ENCODE data around the gene ANKRD52. TPM values are rescaled to one million over a fixed set of nuclear protein-coding genes. Genes with fewer than 3 reads are reported as not detected.

Gene ANKRD52
- total and polyA plus RNA-seq, 9 of the 15 experiments (the other 6 are each of a cell fraction or from before 2014, with no cell fraction given), result 0.52 to 46.8 (median 7.9) TPM

- TF ChIP-seq BCLAF1 (IDR thresholded peaks at IDR 0.05; ENCODE audit: borderline replicate concordance in 1 of 2, control insufficient read depth in 1 of 2, low read depth in 2 of 2, low read length in 1 of 2), result no peak
- no peak for TF ChIP-seq WHSC1 (IDR thresholded peaks at IDR 0.05; ENCODE audit: low read length)
- no peak for TF ChIP-seq ZNF165 (CRISPR knock-in tag; IDR thresholded peaks at IDR 0.05; ENCODE audit: borderline replicate concordance)
- no peak for TF ChIP-seq NR4A1 (CRISPR knock-in tag; IDR thresholded peaks at IDR 0.05)
- peak; percentile 86 for TF ChIP-seq NR4A1 (tag; IDR thresholded peaks at IDR 0.05)
- TF ChIP-seq SP1 (CRISPR knock-in tag; IDR thresholded peaks at IDR 0.05), result peak; percentile 2; the same call in 1 of the 2 replicates
- no peak; the same call in 1 of the 2 replicates for TF ChIP-seq ARID2 (IDR thresholded peaks at IDR 0.05)
- TF ChIP-seq, protein P1, sequence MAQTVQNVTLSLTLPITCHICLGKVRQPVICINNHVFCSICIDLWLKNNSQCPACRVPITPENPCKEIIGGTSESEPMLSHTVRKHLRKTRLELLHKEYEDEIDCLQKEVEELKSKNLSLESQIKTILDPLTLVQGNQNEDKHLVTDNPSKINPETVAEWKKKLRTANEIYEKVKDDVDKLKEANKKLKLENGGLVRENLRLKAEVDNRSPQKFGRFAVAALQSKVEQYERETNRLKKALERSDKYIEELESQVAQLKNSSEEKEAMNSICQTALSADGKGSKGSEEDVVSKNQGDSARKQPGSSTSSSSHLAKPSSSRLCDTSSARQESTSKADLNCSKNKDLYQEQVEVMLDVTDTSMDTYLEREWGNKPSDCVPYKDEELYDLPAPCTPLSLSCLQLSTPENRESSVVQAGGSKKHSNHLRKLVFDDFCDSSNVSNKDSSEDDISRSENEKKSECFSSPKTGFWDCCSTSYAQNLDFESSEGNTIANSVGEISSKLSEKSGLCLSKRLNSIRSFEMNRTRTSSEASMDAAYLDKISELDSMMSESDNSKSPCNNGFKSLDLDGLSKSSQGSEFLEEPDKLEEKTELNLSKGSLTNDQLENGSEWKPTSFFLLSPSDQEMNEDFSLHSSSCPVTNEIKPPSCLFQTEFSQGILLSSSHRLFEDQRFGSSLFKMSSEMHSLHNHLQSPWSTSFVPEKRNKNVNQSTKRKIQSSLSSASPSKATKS (CRISPR knock-in tag; IDR thresholded peaks at IDR 0.05), result no peak
- TF ChIP-seq ZC3H8 (IDR thresholded peaks at IDR 0.05), result no peak
- peak; percentile 47; the same call in 1 of the 2 replicates for TF ChIP-seq PHB2 (IDR thresholded peaks at IDR 0.05; ENCODE audit: low read depth)
- TF ChIP-seq MEIS2 (IDR thresholded peaks at IDR 0.05; ENCODE audit: partially characterized antibody), result peak; percentile 5
- no peak for TF ChIP-seq PHF20 (IDR thresholded peaks at IDR 0.05; ENCODE audit: partially characterized antibody)
- no peak for TF ChIP-seq ZNF224 (CRISPR knock-in tag; IDR thresholded peaks at IDR 0.05)
- TF ChIP-seq, protein P2, sequence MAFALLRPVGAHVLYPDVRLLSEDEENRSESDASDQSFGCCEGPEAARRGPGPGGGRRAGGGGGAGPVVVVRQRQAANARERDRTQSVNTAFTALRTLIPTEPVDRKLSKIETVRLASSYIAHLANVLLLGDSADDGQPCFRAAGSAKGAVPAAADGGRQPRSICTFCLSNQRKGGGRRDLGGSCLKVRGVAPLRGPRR (CRISPR knock-in tag; IDR thresholded peaks at IDR 0.05), result no peak
- peak; percentile 76 for TF ChIP-seq MTA2 (IDR thresholded peaks at IDR 0.05; ENCODE audit: low read depth)
- TF ChIP-seq PCBP2 (IDR thresholded peaks at IDR 0.05; ENCODE audit: low read depth, low read length, poor library complexity, severe bottlenecking), result no peak
- TF ChIP-seq KDM1A (IDR thresholded peaks at IDR 0.05), result peak; percentile 93 to 94
Observed at GRCh38 chr12:56300644-56301464, 42.7 kb upstream of the ANKRD52 start (continued).

All from K562 (cell line).